ENCODE measurements around the gene PFDN6.

DNA sequence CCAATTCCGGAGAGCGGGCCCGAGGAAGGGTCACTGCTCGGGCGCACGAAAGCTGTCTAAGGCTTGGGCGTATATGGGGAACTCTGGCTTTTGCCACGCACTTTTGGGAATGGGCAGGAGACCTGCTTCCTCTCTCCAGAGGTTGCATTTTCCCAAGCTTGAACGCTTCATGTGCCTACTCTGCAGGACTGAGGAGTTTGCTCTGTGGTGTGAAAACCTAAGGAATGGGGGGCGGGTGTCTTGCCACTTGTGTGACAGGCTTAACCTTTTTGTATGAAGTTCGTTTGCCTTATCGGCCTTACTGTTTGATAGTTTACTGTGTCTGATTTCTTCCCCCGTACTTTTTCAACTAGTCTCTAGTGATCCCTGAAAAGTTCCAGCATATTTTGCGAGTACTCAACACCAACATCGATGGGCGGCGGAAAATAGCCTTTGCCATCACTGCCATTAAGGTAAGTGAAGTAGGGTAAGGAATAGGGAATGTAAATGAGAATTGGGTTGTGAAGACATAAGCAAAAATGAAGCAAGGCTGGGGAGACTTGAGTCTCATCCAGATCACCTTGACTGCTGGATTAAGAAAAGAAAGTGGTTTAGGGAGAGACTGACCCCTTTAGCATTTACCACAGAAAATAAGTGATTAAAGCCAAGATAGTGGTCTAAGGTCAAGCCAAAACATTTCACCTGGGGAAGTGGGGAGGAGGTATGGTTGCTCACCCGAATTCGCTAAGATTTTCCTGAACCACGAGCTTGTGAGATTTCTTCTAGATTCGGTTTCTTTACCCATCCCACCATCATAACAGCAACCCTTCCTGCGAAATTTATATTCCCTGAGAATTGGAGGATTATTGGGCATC is 16.9 kb upstream of the PFDN6 start:
- TF ChIP-seq, protein P1, sequence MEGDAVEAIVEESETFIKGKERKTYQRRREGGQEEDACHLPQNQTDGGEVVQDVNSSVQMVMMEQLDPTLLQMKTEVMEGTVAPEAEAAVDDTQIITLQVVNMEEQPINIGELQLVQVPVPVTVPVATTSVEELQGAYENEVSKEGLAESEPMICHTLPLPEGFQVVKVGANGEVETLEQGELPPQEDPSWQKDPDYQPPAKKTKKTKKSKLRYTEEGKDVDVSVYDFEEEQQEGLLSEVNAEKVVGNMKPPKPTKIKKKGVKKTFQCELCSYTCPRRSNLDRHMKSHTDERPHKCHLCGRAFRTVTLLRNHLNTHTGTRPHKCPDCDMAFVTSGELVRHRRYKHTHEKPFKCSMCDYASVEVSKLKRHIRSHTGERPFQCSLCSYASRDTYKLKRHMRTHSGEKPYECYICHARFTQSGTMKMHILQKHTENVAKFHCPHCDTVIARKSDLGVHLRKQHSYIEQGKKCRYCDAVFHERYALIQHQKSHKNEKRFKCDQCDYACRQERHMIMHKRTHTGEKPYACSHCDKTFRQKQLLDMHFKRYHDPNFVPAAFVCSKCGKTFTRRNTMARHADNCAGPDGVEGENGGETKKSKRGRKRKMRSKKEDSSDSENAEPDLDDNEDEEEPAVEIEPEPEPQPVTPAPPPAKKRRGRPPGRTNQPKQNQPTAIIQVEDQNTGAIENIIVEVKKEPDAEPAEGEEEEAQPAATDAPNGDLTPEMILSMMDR (IDR thresholded peaks at IDR 0.05; ENCODE audit: low read length): no peak
- TF ChIP-seq EZH2 (optimal IDR thresholded peaks at IDR 0.05; ENCODE audit: low read depth, low read length) (no peak), EZH2phosphoT487 (IDR thresholded peaks at IDR 0.05; ENCODE audit: low read length) (no peak)

All from MM.1S (cell line).